Iris pigment epithelial cell (primary cell): Measurements from ENCODE around the gene TTC8.
"Not testable (repeated sequence)": the region's sequence is repeated elsewhere in the genome, so short reads cannot be mapped to it uniquely, and the experiment has no call there.

Experiments used
- DNase-seq: peaks from one replicate; pipeline ENCODE4 v3.0.0-alpha.2; 2011; ENCODE audit warnings: low read depth

The TTC8 gene

DNA sequence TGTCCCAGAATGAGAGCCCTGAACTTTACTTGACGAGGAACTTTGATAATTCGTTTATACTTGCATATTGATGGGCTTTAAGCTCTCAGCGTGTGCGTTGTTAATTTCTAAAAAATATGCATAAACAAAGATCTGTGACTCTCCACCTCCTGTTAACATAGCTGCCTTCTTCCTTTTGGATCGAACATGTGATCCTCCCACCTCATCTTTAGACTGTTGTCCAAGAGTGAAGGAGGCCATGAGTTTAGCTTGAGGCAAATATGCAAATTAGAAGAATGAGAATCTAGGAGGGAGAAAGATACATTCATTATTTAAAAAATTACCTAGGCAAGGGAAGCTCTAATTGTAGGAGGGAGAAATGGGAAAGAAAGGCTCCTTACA lies 617 bp downstream of the TTC8 start:
- no peak for DNase-seq

- no peak for DNase-seq
Measured at GRCh38 chr14:88825503-88825902, 1.1 kb downstream of the TTC8 start.

- DNase-seq: no peak
Measured at GRCh38 chr14:88829188-88829587, 4.7 kb downstream of the TTC8 start.

GRCh38 chr14:88829685-88830302 lies 5.3 kb downstream of the TTC8 start:
- DNase-seq: no peak

- peak; percentile 75 for DNase-seq
Measured at GRCh38 chr14:88831284-88831683, 6.8 kb downstream of the TTC8 start.

GRCh38 chr14:88834883-88835431 lies 10.5 kb downstream of the TTC8 start:
- peak; percentile 77 for DNase-seq

GRCh38 chr14:88835661-88836060 lies 11.2 kb downstream of the TTC8 start:
- peak; percentile 25 for DNase-seq

DNA sequence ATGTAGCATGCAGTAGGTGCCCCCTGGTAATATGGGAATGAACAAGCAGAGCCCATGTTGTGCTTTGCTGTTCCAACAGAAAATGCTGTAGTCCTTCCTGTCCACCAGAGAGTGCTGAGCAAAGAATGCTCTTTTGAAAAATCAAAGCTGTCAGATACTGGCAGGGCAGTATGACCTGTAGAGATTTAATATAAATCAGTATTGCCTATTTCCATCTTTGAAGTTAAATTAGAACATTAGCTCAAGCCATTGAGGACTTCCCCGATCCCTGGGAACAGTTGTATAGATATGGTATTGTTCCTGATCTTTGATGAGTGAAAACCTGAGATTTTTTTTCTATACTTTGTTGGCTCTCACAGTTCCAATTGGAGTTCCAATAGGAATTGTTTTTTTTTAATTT lies 13.0 kb downstream of the TTC8 start:
- DNase-seq: no peak

GRCh38 chr14:88838015-88838414 lies 13.6 kb downstream of the TTC8 start:
- no peak for DNase-seq

DNA sequence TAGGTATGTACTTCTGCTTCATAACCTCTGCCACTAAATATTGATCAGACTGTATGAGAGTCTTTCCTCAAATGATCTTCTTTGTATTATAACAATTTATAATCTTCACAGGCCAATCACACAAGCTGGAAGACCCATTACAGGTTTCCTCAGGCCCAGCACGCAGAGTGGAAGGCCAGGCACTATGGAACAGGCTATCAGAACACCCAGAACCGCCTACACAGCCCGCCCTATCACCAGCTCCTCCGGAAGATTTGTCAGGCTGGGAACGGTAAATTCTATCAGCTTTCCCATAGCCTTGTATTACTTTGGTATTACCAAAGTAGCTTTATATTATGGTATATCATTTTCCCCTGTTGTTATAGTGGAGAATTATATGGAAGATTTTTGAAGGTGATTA lies 16.5 kb downstream of the TTC8 start:
- no peak for DNase-seq

DNA sequence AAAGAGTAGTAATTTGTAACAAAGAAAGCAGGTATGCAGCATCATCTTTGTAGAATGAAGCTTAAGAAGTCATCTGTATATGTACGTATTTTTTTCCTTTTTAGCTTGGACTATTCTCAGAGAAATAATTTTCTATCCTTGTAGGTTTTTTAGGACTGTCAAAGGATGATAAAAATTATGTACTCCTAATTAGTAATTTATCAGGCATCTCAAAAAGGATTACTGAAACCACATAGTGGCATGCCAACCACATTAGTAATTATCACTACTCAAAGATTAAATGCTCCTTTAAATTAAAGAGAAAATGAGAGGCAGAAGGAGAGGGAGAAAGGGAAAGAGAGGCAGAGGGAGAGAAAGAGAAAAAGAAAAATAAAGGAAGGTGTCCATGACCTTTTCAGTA lies 17.3 kb downstream of the TTC8 start:
- no peak for DNase-seq

DNA sequence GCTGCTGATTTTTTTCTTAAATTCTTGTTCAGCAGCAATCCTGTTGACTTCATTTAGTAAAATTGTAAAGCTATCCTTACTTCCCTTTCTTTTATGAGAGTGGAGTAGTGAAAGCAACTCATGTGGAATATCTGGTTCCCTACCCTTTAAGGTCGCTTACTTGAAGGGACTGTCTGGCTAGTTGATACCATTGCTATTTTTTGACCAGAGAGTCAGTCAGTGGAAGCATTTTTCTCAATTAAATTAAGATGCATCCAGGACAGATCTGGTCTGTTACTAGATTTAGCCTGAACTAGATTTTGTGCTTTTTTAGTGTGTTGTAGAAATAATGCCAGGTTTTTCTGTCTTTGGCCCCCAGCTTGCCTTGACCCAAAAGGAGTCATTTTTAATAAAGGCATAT lies 18.0 kb downstream of the TTC8 start:
- no peak for DNase-seq

DNA sequence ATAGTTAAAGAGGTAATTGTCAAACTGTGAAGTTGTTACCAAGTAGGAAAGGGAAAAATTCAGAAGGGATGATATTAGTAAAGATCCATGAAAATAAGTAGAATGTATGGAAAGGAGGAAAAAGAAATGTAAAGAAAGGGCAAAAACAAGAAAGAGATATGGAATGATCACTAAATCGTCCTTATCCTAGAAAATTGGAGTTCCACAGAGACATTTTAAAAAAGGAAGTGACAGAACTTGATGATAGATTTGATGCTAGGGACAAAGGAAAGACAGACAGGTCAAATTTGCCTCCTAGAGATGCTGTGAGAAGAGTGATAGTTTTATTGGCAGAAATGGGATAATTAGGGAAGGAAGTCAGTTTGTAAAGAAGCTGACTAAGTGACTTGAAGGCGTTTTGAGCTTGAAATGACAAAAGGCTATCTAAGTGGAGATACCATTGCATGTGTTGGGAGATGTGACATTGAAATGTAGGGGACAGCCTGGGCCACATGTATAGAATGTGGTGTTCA lies 20.6 kb downstream of the TTC8 start:
- DNase-seq: no peak

DNA sequence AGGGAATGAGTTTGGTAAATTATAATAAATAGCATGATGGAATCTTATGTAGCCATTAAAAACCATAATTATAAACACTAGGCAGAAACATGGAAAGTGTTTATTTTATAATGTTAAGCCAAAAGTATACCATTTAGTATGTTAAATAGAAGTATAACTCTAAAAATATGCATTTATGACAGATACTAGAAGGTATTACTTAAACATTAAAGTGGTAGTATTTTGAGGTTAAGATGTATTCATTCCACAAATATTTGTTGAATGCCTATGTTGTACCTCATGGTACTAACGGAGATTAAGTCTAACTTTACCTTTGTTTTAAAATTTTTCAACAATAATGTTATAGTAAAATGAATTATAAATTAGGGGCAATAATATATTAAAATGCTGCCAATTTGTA lies 24.1 kb downstream of the TTC8 start:
- DNase-seq: peak; percentile 28

GRCh38 chr14:88849716-88850115 lies 25.3 kb downstream of the TTC8 start:
- peak; percentile 24 for DNase-seq

GRCh38 chr14:88851587-88851986 lies 27.1 kb downstream of the TTC8 start:
- no peak for DNase-seq

- DNase-seq: no peak
Measured at GRCh38 chr14:88852632-88853031, 28.2 kb downstream of the TTC8 start.

- DNase-seq: no peak
Measured at GRCh38 chr14:88853129-88853528, 28.7 kb downstream of the TTC8 start.

DNA sequence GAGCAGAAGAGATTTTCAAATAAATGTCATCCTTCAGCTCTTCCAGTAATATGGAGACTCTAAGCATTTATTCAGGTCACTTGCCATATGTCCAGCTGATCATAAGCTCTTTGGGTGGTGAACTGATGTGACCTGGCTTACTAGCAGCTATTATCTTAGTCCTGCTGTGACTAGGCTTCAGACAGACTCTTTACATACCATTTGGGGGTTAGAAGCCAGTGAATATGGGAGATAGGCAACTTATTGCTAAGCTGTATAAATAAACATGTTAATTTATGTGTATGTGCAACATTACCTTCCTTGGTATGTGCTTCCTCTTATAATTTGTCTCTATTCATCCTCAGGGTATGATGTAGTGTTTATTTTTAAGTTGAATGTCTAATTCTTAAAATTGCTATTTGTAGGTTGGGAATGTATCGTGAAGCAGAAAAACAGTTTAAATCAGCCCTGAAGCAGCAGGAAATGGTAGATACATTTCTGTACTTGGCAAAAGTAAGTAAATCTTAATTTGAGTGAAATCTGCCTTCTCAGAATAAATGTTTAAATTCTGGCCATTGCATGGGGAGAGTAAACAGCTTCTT lies 32.4 kb downstream of the TTC8 start:
- DNase-seq: peak; percentile 49

DNA sequence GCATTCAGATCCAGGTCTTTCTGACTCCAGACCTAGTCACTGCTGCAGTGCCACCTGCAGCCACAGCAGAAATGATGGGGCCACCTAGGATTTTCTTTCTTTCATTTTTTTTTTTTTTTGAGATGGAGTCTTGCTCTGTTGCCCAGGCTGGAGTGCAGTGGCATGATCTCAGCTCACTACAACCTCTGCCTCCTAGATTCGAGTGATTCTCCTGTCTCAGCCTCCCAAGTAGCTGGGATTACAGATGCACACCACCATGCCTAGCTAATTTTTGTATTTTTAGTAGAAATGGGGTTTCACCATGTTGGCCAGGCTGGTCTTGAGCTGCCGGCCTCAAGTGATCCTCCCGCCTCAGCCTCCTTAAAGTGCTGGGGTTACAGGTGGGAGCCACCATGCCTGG lies 33.4 kb downstream of the TTC8 start:
- DNase-seq: not testable (repeated sequence)

DNA sequence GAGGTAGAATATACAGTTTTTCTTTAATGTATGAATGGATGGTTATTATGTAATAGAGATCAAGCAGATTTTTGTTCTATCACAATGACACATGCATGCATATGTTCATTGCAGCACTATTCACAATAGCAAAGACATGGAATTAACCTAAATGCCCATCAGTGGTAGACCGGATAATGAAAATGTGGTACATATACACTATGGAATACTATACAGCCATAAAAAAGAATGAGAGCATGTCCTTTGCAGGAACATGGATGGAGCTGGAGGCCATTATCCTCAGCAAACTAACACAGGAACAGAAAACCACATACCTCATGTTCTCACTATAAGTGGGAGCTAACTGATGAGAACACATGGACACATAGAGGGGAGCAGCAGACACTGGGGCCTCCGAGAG lies 34.7 kb downstream of the TTC8 start:
- not testable (repeated sequence) for DNase-seq

- DNase-seq: no peak
Measured at GRCh38 chr14:88863167-88863566, 38.7 kb downstream of the TTC8 start.

DNA sequence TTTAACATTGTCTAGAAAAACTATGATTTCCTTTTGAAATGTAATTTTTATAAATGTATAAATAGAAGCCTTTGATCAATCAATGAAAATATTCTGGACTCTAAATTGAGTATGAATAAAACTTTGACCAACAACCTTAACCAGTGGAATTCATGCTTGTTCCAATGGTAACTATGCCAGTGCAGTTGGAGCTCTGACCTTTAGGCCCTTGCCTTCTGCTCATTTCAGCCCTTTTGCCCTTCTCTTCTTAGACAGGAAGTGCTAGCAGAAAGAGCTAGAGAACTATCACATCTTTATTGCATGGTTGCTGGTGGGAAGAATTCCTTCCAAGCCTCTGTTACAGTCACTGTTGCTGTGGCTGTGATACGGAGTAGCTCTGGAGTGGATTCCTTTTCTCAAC lies 39.7 kb downstream of the TTC8 start:
- DNase-seq: no peak

DNA sequence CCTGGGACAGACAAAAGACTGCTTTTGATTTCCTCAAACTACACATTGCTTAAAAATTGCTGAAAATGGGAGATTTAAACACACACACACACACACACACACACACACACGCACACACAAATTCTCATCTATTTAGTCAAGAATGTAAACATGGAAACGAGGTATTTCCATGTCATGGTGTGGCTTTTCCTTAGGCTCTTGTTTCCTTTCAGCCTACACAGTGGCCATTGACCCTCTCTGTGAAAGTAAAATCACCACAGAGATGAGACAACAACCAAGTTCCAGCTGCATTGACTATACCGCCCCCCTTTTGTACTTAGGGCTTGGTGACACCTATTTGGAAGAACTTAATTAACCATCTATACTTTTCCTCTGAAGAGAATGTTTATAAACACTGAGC lies 41.9 kb downstream of the TTC8 start:
- peak; percentile 39 for DNase-seq
